ENCODE measurements around the gene MAML1.
A peak's percentile ranks its signal among the peaks of the same experiment; 100 is the strongest.
"Not testable (repeated sequence)": the region's sequence is repeated elsewhere in the genome, so short reads cannot be mapped to it uniquely, and the experiment has no call there.

Gene MAML1

DNA sequence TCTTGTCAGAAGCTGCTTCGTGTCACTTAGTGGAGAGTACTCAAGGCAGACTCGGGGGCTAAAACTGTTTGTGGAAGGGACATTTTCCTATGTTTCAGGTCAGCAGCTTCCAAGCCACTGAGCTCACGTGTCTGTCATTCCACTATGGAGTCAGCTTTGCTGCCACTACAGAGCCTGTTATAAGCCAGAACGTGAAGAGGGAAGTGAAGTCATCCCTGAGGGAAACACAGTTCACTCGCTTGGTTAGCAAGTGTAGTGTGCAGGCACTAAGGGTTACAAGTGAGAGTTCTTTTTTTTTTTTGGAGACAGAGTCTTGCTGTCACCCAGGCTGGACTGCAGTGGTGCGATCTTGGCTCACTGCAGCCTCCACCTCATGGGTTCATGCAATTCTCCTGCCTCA, 36.6 kb downstream of the MAML1 start:
- DNase-seq, result no peak

DNA sequence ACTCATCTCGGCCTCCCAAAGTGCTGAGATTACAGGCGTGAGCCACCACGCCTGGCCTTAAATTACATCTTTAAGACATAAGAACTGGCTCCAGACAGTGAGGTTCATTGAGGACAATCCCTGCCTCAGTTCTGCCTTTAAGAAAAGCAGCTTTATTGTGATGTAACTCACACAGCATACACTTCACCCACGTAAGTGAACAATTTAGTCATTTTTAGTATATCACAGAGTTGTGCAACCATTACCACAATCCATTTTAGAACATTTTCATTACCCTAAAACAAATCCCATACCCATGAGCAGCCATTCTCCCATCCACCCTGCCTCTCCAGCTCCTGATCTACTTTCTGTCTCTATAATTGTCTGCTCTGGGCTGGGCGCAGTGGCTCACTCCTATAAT, 37.2 kb downstream of the MAML1 start:
- DNase-seq, result no peak

- peak in 1 of 14 donors; percentile 61 for DNase-seq
Measured at GRCh38 chr5:179771311-179771895, 38.8 kb downstream of the MAML1 start.

DNA sequence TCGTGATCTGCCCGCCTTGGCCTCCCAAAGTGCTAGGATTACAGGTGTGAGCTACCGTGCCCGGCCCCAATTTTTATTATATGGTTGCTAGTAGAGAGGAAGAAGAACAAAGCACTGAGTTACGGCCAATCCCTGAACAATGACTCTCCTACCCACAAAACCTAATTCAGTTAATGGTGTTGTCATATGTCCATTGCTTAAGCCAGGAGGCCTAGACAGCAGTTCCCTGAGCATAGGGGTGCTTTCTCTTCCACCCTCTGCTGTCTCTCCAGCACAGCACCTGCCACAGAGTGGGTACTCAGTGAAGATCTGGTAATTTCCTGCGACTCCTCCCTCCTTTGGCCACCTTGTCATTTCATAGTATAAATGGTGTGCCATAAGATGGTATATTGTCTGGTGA, 39.7 kb downstream of the MAML1 start:
- no peak for DNase-seq

- no peak for DNase-seq
Measured at GRCh38 chr5:179773686-179774040, 41.0 kb downstream of the MAML1 start.

DNA sequence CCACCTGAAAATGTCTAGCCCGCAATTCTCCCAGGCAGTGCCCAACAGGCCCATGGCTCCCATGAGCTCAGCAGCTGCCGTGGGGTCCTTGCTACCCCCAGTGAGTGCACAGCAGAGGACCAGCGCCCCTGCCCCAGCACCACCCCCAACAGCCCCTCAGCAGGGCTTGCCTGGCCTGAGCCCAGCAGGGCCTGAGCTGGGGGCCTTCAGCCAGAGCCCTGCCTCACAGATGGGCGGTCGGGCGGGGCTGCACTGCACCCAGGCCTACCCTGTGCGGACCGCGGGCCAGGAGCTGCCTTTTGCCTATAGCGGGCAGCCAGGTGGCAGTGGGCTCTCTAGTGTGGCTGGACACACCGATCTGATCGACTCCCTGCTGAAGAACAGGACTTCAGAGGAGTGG, 41.8 kb downstream of the MAML1 start:
- DNase-seq, result no peak

DNA sequence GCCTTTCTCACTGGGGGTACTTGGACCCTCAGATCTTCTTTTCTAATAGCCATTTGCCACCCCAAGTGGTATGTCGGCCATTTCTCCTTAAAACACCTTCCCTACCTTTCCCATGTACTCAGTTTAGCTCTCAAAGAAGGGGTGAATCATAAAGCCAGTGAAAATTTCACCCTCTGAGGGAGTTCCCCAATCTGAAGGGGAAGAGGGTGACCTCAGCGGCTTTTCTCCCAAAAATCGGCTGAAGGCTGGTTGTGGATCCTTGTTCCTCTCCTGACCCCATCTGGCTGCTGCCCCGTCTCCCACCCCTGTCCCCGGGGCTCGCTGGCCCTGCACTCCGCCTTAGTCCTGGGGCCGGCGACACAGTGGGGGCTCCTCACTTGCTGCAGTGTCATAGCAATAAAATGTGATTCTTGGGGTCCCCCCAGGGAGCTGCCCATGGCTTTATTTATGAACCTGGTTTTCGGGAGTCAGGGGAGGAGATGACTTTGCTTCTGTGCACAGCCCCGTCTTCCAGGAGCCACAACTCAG, 43.9 kb downstream of the MAML1 start:
- no peak for DNase-seq

GRCh38 chr5:179777456-179777855, 44.8 kb downstream of the MAML1 start:
- DNase-seq, result no peak

GRCh38 chr5:179777909-179778308, 45.3 kb downstream of the MAML1 start:
- no peak for DNase-seq

GRCh38 chr5:179778591-179778990, 46.0 kb downstream of the MAML1 start:
- DNase-seq, result no peak

DNA sequence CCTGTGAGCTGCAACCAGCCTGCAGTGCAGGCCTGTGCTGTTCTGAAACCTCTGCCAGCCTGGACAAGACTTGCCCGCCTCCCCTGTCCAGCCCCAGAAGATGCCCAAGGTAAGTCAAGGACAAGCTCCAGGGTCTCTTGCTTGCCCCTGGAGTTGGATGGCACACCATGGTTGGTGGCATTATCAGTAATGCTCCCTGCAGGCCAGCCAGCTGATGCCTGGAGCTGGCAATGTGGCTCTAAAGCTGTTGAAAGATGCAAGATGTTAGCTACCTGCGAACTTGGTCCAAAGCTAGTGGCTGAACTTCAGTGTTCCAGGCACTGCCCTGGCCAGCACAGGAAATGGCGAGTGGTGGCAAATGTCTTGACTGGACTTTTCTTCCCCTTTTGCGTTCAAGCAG, 47.2 kb downstream of the MAML1 start:
- no peak for DNase-seq

GRCh38 chr5:179780362-179780761, 47.7 kb downstream of the MAML1 start:
- no peak for DNase-seq

GRCh38 chr5:179781846-179782245, 49.2 kb downstream of the MAML1 start:
- no peak for DNase-seq

- DNase-seq, result no peak
Measured at GRCh38 chr5:179783128-179783527, 50.5 kb downstream of the MAML1 start.

DNA sequence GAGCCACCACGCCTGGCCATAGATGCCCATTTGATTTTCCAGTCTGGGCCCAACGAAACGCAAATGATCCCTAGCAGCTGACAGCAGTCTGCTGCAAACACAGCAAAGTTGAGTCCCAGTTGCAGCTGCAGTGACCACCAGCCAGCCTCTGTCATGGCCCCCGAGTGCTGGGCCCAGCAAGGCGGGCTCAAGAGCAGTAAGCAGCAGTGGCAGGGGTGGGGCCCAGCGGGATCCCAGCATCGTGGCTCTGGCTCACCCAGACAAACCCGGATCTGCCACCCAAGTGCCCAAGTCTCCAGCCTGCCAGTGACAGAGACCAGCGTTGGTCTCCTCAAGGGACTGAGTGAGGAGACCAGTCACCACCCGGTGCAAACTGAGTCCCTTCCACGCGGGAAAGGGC, 54.2 kb downstream of the MAML1 start:
- DNase-seq, result no peak

- peak in 1 of 14 donors; percentile 58 for DNase-seq
Measured at GRCh38 chr5:179788193-179788854, 55.7 kb downstream of the MAML1 start.

DNA sequence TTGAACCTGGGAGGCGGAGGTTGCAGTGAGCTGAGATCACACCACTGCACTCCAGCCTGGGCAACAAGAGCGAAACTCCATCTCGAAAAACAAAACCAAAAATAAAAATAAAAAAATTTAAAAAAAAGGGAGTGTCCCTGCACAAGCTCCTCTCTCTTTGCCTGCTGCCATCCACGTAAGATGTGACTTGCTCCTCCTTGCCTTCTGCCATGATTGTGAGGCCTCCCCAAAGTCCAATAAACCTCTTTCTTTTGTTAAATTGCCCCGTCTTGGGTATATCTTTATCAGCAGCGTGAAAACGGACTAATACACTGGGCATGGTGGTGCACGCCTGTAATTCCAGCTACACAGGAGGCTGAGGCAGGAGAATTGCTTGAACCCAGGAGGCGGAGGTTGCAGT, 56.7 kb downstream of the MAML1 start:
- DNase-seq, result not testable (repeated sequence)

DNA sequence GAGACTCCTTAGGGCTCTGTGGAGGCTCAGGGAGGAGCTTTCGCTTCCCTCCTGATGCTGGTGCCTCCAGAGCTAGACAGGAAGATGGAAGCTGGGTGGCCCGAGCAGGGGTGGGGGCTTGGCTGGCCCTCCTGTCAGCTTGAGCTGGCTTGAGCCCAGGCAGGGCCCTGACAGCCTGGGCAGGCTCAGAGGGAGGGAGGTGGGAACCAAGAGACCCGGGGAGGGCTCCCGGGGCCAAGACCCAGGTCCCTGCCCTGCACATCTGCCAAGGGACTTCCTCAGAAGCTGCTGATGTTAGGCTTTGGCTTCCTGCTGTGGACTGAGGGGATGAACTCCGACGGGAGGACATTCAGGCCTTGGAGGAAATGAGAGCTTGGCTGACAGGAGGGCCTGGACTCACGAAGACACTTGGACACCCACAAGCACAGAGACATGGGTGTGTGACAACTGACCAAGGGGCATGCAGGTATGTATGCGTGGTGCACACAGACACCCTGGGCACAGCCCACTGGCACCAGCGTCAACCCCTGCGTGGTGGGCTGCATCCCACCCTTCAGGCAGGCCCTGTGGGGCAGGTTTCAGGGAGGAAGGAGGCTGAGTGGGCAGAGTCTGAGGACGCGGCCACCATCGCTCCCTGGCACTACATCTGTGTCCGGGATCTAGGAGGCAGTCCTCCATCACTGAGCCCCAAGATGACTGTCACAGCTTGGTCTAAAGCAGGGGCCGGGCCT, 59.4 kb downstream of the MAML1 start:
- peak in 6 of 14 donors; percentile 9 to 31 (median 22) for DNase-seq

GRCh38 chr5:179792612-179793467, 60.2 kb downstream of the MAML1 start:
- peak in 6 of 14 donors; percentile 29 to 52 (median 46) for DNase-seq

- DNase-seq, result peak in 11 of 14 donors; percentile 6 to 75 (median 53)
Measured at GRCh38 chr5:179793468-179794139, 61.0 kb downstream of the MAML1 start, which contains the start of gene LTC4S. TSS of gene LTC4S (plus strand) at chr5:179793986. CDS start at chr5:179794081, 95 bp downstream.

GRCh38 chr5:179794171-179794570, 61.5 kb downstream of the MAML1 start:
- DNase-seq, result no peak

GRCh38 chr5:179794575-179794974, 62.0 kb downstream of the MAML1 start:
- peak in 1 of 14 donors; percentile 40 for DNase-seq
